Tibial artery (tissue), 4 donors: ENCODE data around the gene TYMS.

Source experiments
- DNase-seq, 2 donors: peaks; one replicate each; pipeline ENCODE4 v3.0.0-alpha.2; 2019
- H3K27ac ChIP-seq, 2 donors: fragments of 200-600 bp; sonication (generic) in 1 of 2; 1 replicate in 1 of 2; 2 replicates in 1 of 2; pipeline ENCODE4 v1.5.1; 2018 to 2019; ENCODE audit warnings: mild to moderate bottlenecking in 1 of 2
- H3K27me3 ChIP-seq, 2 donors: fragments of 200-600 bp; sonication (generic) in 1 of 2; one replicate each; pipeline versions ENCODE4 v1.5.1 to v1.6.0; 2016 to 2019
- H3K36me3 ChIP-seq, 3 donors: fragments of 200-600 bp; sonication (generic) in 2 of 3; one replicate each; pipeline ENCODE4 v1.5.1; 2016 to 2019; ENCODE audit warnings: mild to moderate bottlenecking in 2 of 3
- H3K4me1 ChIP-seq, 4 donors: fragments of 200-600 bp; sonication (generic) in 2 of 4; 1 replicate in 3 of 4; 2 replicates in 1 of 4; pipeline ENCODE4 v1.5.1; 2016 to 2019
- H3K4me3 ChIP-seq, 2 donors: fragments of 200-600 bp; sonication (generic) in 1 of 2; 1 replicate in 1 of 2; 2 replicates in 1 of 2; pipeline ENCODE4 v1.5.1; 2018 to 2019; ENCODE audit warnings: mild to moderate bottlenecking in 2 of 2
- H3K9me3 ChIP-seq, 3 donors: fragments of 200-600 bp; sonication (generic) in 1 of 3; one replicate each; pipeline ENCODE4 v1.5.1; 2016 to 2019
- intact Hi-C: fragments of 100-400 bp; cut with DNase I; formaldehyde crosslinking; loops from one replicate; pipeline ENCODE4 v1.15.0; 2023; ENCODE audit warnings: low total_unique reads
- TF ChIP-seq, protein P1 (sequence below), 2 experiments: fragments of 200-600 bp in 1 of 2; fragments of 450-650 bp in 1 of 2; IDR thresholded peaks; one replicate each; pipeline ENCODE4 v1.5.1; 2017 to 2019; ENCODE audit warnings: antibody characterized with exemption in 2 of 2, mild to moderate bottlenecking in 1 of 2, moderate library complexity in 1 of 2

TYMS gene

DNA sequence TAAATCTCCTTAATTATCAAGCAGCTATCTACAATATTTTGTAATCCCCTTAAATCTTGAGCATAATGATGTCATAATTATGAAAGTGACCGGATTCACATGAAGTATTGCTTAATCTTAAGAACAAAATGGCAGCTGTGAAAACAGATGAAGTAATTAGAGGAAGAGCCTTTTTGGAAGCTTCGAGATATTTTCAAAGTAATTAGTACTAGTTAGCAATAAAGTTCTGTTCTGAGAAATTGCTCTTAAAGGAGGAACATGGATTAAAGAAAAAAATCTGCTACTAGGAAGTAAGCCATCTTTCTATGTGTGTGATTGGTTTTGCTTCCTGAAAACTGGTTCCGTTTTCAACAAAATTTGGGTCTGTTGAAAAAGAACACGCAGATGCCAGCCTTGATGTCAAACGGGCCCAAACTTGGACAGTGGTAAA is 42.3 kb upstream of the TYMS start:
- no peak overlapping the region for H3K4me3 ChIP-seq
- no peaks in the 10 kb centered on the region for H3K36me3 ChIP-seq
- intact Hi-C loops = loop anchor here (10.0 kb wide), 1 partner anchor 330 kb away; no protein-coding TSS in a partner anchor
- H3K27me3 ChIP-seq = no peaks in the 10 kb centered on the region
- no peak for DNase-seq
- no peak overlapping the region for H3K27ac ChIP-seq
- no peaks in the 10 kb centered on the region for H3K4me1 ChIP-seq
- TF ChIP-seq, protein P1, sequence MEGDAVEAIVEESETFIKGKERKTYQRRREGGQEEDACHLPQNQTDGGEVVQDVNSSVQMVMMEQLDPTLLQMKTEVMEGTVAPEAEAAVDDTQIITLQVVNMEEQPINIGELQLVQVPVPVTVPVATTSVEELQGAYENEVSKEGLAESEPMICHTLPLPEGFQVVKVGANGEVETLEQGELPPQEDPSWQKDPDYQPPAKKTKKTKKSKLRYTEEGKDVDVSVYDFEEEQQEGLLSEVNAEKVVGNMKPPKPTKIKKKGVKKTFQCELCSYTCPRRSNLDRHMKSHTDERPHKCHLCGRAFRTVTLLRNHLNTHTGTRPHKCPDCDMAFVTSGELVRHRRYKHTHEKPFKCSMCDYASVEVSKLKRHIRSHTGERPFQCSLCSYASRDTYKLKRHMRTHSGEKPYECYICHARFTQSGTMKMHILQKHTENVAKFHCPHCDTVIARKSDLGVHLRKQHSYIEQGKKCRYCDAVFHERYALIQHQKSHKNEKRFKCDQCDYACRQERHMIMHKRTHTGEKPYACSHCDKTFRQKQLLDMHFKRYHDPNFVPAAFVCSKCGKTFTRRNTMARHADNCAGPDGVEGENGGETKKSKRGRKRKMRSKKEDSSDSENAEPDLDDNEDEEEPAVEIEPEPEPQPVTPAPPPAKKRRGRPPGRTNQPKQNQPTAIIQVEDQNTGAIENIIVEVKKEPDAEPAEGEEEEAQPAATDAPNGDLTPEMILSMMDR (IDR thresholded peaks at IDR 0.05) = no peak
- no peaks in the 10 kb centered on the region for H3K9me3 ChIP-seq

DNA sequence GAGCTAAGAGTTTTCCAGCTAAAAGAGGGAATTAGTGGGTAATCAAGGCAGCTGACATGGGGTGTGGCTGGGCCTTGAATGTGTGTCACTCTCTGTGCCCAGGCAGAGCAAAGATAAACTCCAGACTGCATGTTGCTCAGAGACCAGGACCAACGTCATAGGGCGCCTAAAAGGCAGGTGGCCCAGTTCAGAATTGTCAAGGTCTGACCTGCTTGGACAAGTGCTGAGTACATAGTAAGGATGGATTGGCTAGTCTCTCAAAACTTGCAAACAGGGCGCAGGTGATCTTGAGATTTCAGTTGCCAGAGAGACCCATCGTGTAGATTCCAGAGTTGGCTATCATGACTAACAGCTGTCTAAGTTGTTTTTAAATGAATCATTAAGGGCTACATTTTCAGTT is 41.7 kb upstream of the TYMS start:
- TF ChIP-seq, protein P1 (IDR thresholded peaks at IDR 0.05) = no peak
- no peak overlapping the region for H3K27ac ChIP-seq
- no peaks in the 10 kb centered on the region for H3K27me3 ChIP-seq
- DNase-seq = no peak
- H3K9me3 ChIP-seq = no peaks in the 10 kb centered on the region
- no peaks in the 10 kb centered on the region for H3K4me1 ChIP-seq
- H3K36me3 ChIP-seq = no peaks in the 10 kb centered on the region
- intact Hi-C loops = loop anchor here (10.0 kb wide), 1 partner anchor 331 kb away; no protein-coding TSS in a partner anchor
- H3K4me3 ChIP-seq = no peak overlapping the region

DNA sequence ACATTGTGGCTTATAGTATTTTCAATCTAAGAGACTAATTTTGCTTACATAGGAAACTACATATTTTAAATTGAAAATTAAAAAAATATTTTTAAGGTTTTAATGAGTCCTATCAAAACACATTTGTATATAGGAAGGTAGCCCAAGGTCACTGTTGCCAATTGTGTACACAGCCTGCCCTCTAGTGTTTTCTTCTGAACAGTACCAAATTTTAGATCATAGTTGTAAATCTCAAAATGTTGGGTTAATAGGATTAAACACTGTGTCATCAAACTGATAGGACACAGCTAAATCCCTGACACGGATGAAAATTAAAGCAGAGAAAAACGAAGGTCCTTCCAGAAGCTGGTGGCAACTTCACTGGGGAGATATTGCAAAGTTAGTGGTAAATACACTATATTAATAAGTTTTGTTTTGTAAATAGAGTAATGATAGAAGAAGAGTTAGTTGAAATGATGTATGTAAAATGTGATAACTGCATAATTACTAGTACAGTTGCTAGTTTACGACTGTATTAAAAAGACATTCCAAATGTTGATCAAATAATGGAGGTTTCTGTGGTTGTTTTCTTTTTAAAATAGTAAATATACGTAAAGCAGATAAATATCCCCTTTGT is 41.0 kb upstream of the TYMS start:
- Histone ChIP-seq H3K9me3 (no peaks in the 10 kb centered on the region), H3K36me3 (no peaks in the 10 kb centered on the region), H3K27me3 (no peaks in the 10 kb centered on the region), H3K27ac (no peak overlapping the region), H3K4me3 (no peak overlapping the region), H3K4me1 (no peaks in the 10 kb centered on the region)
- TF ChIP-seq, protein P1 (IDR thresholded peaks at IDR 0.05) = peak; percentile 66 to 74
- no peak for DNase-seq
- intact Hi-C loops = loop anchor here (10.0 kb wide), 1 partner anchor 332 kb away; no protein-coding TSS in a partner anchor

DNA sequence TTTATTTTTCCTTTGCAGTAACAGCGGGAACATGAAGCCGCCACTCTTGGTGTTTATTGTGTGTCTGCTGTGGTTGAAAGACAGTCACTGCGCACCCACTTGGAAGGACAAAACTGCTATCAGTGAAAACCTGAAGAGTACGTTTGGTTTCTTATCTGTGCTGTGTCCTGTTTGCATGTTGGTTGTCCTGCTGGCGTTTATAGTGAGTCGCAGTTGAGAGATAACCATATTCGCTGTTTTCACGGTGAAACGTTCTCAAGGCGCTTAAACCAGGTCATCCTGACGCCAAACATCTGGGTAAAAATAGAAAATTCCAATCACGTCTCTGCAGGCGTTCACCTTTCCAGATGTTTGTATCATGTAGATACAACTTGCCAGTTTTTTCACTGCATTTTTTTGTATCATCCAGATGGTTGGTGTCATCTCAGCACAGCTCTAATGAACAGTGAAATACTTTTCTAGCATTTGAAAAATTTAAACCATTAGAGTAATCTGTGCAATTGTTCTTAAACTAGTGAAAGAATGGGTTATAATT is 39.4 kb upstream of the TYMS start:
- no peaks in the 10 kb centered on the region for H3K36me3 ChIP-seq
- H3K27ac ChIP-seq = no peak overlapping the region
- intact Hi-C loops = loop anchor here (10.0 kb wide), 1 partner anchor 333 kb away; no protein-coding TSS in a partner anchor
- no peaks in the 10 kb centered on the region for H3K4me1 ChIP-seq
- no peak overlapping the region for H3K4me3 ChIP-seq
- TF ChIP-seq, protein P1 (IDR thresholded peaks at IDR 0.05) = no peak
- H3K27me3 ChIP-seq = no peaks in the 10 kb centered on the region
- no peaks in the 10 kb centered on the region for H3K9me3 ChIP-seq
- DNase-seq = no peak

DNA sequence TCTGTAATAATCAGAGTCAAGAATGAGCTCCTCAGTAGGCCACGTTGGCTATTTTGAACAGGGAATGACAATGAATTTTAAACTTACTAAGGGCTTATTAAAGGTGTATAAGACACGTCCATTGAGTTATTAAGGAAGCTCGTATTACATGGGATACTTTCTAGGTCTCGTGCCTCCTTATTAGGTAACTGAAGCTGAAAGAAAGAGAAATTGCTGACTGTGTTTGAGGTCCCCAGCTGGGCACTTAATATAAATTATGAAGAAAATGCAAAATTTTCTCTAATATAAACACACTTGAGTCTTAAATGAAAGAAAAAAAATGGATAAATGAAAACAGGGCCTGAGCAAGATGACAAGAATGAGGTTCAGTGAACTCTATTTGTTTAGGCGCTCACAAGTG is 38.8 kb upstream of the TYMS start:
- peaks cover 0 to 4% of the 10 kb centered on the region in 2 donors for H3K27me3 ChIP-seq
- intact Hi-C loops = loop anchor here (10.0 kb wide), 1 partner anchor 334 kb away; no protein-coding TSS in a partner anchor

More for the DNA sequence above, 38.8 kb upstream of the TYMS start:
- no peaks in the 10 kb centered on the region for H3K9me3 ChIP-seq
- no peaks in the 10 kb centered on the region for H3K4me1 ChIP-seq
- no peaks in the 10 kb centered on the region for H3K36me3 ChIP-seq
- no peak overlapping the region for H3K4me3 ChIP-seq
- no peak for DNase-seq
- H3K27ac ChIP-seq = no peak overlapping the region
- TF ChIP-seq, protein P1 (IDR thresholded peaks at IDR 0.05) = no peak
